Tibial artery (tissue), 4 donors: ENCODE measurements around the gene MICAL2.

Experiments used
- DNase-seq, 2 donors: peaks; one replicate each; pipeline ENCODE4 v3.0.0-alpha.2; 2019
- H3K27ac ChIP-seq, 2 donors: fragments of 200-600 bp; sonication (generic) in 1 of 2; 1 replicate in 1 of 2; 2 replicates in 1 of 2; pipeline ENCODE4 v1.5.1; 2018 to 2019; ENCODE audit warnings: mild to moderate bottlenecking in 1 of 2
- H3K27me3 ChIP-seq, 2 donors: fragments of 200-600 bp; sonication (generic) in 1 of 2; one replicate each; pipeline versions ENCODE4 v1.5.1 to v1.6.0; 2016 to 2019
- H3K36me3 ChIP-seq, 3 donors: fragments of 200-600 bp; sonication (generic) in 2 of 3; one replicate each; pipeline ENCODE4 v1.5.1; 2016 to 2019; ENCODE audit warnings: mild to moderate bottlenecking in 2 of 3
- H3K4me1 ChIP-seq, 4 donors: fragments of 200-600 bp; sonication (generic) in 2 of 4; 1 replicate in 3 of 4; 2 replicates in 1 of 4; pipeline ENCODE4 v1.5.1; 2016 to 2019
- H3K4me3 ChIP-seq, 2 donors: fragments of 200-600 bp; sonication (generic) in 1 of 2; 1 replicate in 1 of 2; 2 replicates in 1 of 2; pipeline ENCODE4 v1.5.1; 2018 to 2019; ENCODE audit warnings: mild to moderate bottlenecking in 2 of 2
- H3K9me3 ChIP-seq, 3 donors: fragments of 200-600 bp; sonication (generic) in 1 of 3; one replicate each; pipeline ENCODE4 v1.5.1; 2016 to 2019
- CTCF ChIP-seq, 2 experiments: fragments of 200-600 bp in 1 of 2; fragments of 450-650 bp in 1 of 2; IDR thresholded peaks; one replicate each; pipeline ENCODE4 v1.5.1; 2017 to 2019; ENCODE audit warnings: antibody characterized with exemption in 2 of 2, mild to moderate bottlenecking in 1 of 2, moderate library complexity in 1 of 2
- intact Hi-C: fragments of 100-400 bp; cut with DNase I; formaldehyde crosslinking; loops from one replicate; pipeline ENCODE4 v1.15.0; 2023; ENCODE audit warnings: low total_unique reads

Gene MICAL2

GRCh38 chr11:12112750-12113149, 2.4 kb downstream of the MICAL2 start:
- H3K9me3 ChIP-seq, result no peaks in the 10 kb centered on the region
- peak overlapping the region; percentile 94 to 99 for H3K27ac ChIP-seq
- no peaks in the 10 kb centered on the region for H3K27me3 ChIP-seq
- no peak for DNase-seq
- no peaks in the 10 kb centered on the region for H3K36me3 ChIP-seq
- H3K4me3 ChIP-seq, result peak overlapping the region; percentile 89 to 95
- no peak for TF ChIP-seq CTCF (IDR thresholded peaks at IDR 0.05)
- H3K4me1 ChIP-seq, result peaks cover 0 to 73% (median 46%) of the 10 kb centered on the region in 4 donors
- intact Hi-C loops, result loop anchor here (2.0 kb wide), 1 partner anchor 50 kb away; no protein-coding TSS in a partner anchor

GRCh38 chr11:12113294-12113693, 2.9 kb downstream of the MICAL2 start:
- intact Hi-C loops, result loop anchor here (2.0 kb wide), 1 partner anchor 50 kb away; no protein-coding TSS in a partner anchor

GRCh38 chr11:12114193-12115033, 4.0 kb downstream of the MICAL2 start:
- Histone ChIP-seq H3K27ac (peak overlapping the region; percentile 94 to 99), H3K36me3 (peaks cover 0 to 7% (median 0%) of the 10 kb centered on the region in 3 donors), H3K4me1 (peaks cover under 1 to 89% (median 58%) of the 10 kb centered on the region in 4 donors), H3K9me3 (no peaks in the 10 kb centered on the region), H3K27me3 (no peaks in the 10 kb centered on the region), H3K4me3 (peak overlapping the region; percentile 89 to 95)
- TF ChIP-seq CTCF (IDR thresholded peaks at IDR 0.05), result no peak
- intact Hi-C loops, result no loop called here
- DNase-seq, result peak in 1 of 2 donors; percentile 75

More at GRCh38 chr11:12113294-12113693, 2.9 kb downstream of the MICAL2 start:
- DNase-seq, result no peak
- Histone ChIP-seq H3K27me3 (no peaks in the 10 kb centered on the region), H3K27ac (peak overlapping the region; percentile 94 to 99), H3K9me3 (no peaks in the 10 kb centered on the region), H3K36me3 (peaks cover 0 to 4% (median 0%) of the 10 kb centered on the region in 3 donors), H3K4me3 (peak overlapping the region; percentile 89 to 95), H3K4me1 (peaks cover 0 to 78% (median 51%) of the 10 kb centered on the region in 4 donors)
- TF ChIP-seq CTCF (IDR thresholded peaks at IDR 0.05), result no peak

- intact Hi-C loops, result no loop called here
- peaks cover 4 to 100% (median 72%) of the 10 kb centered on the region in 4 donors for H3K4me1 ChIP-seq
- H3K4me3 ChIP-seq, result no peak overlapping the region
- no peaks in the 10 kb centered on the region for H3K9me3 ChIP-seq
- no peak for TF ChIP-seq CTCF (IDR thresholded peaks at IDR 0.05)
- H3K27me3 ChIP-seq, result no peaks in the 10 kb centered on the region
- DNase-seq, result no peak
- peaks cover 0 to 7% (median 0%) of the 10 kb centered on the region in 3 donors for H3K36me3 ChIP-seq
- H3K27ac ChIP-seq, result peak overlapping the region; percentile 94 to 99
These were observed 6.1 kb downstream of the MICAL2 start for GRCh38 chr11:12116425-12117032.

GRCh38 chr11:12117200-12117599, 6.8 kb downstream of the MICAL2 start:
- Histone ChIP-seq H3K27ac (peak overlapping the region; percentile 94 to 99), H3K4me1 (peaks cover 4 to 100% (median 78%) of the 10 kb centered on the region in 4 donors), H3K36me3 (peaks cover 0 to 7% (median 0%) of the 10 kb centered on the region in 3 donors), H3K27me3 (no peaks in the 10 kb centered on the region), H3K4me3 (no peak overlapping the region), H3K9me3 (no peaks in the 10 kb centered on the region)
- DNase-seq, result peak; percentile 50 to 87
- TF ChIP-seq CTCF (IDR thresholded peaks at IDR 0.05), result no peak
- intact Hi-C loops, result no loop called here
